ENCODE measurements around the gene PDCL3.

Gene PDCL3

GRCh38 chr2:100537918-100538317 is 24.9 kb upstream of the PDCL3 start:
- Histone ChIP-seq H2BK120ac (ENCODE audit: low read depth, low read length) (no peak overlapping the region), H2AK5ac (ENCODE audit: low read depth, low read length) (no peak overlapping the region), H3K14ac (ENCODE audit: low read length) (no peak overlapping the region), H2BK5ac (ENCODE audit: low read length) (no peak overlapping the region), H3K23ac (ENCODE audit: low read depth, low read length, poor library complexity) (no peak overlapping the region), H3K4me2 (ENCODE audit: insufficient read depth, low read length, poor library complexity, severe bottlenecking) (no peak overlapping the region), H4K91ac (ENCODE audit: low read depth, low read length, poor library complexity) (no peak overlapping the region), H3K9me3 (replicated peaks in 1 of 2; ENCODE audit: control insufficient read depth in 2 of 2, insufficient read depth in 1 of 2, low read depth in 1 of 2, low read length in 2 of 2) (no peaks in the 10 kb centered on the region), H3K4ac (ENCODE audit: low read length) (no peak overlapping the region), H3K4me3 (ENCODE audit: low read length in 2 of 2) (no peak overlapping the region), H4K8ac (ENCODE audit: low read depth, low read length) (no peak overlapping the region), H3K27me3 (ENCODE audit: control insufficient read depth in 3 of 3, insufficient read depth in 3 of 3, low read depth in 1 of 3, low read length in 3 of 3) (no peaks in the 10 kb centered on the region), H2BK12ac (ENCODE audit: low read length) (no peak overlapping the region), H3K79me1 (ENCODE audit: low read depth, low read length) (peaks cover 1% of the 10 kb centered on the region), H2AFZ (ENCODE audit: low read length) (no peak overlapping the region), H3K36me3 (replicated peaks in 1 of 2; ENCODE audit: control insufficient read depth in 2 of 2, insufficient read depth in 2 of 2, low read length in 2 of 2) (no peaks in the 10 kb centered on the region), H2BK15ac (ENCODE audit: low read length) (no peak overlapping the region), H3K27ac (replicated peaks; ENCODE audit: low read length) (no peak overlapping the region), H3K18ac (ENCODE audit: low read length) (no peak overlapping the region), H3K9ac (ENCODE audit: low read depth, low read length, poor library complexity) (no peak overlapping the region), H3K4me1 (ENCODE audit: control insufficient read depth in 2 of 2, insufficient read depth in 1 of 2, low read depth in 1 of 2, low read length in 2 of 2) (no peaks in the 10 kb centered on the region)
- no peak for DNase-seq (ENCODE audit: low spot score)
- WGBS, 2 donors (ENCODE audit: extremely low coverage in 2 of 2, insufficient read length in 2 of 2, insufficient replicate concordance in 1 of 2), result no CpG with 5 or more reads among the region's 9 CpGs

GRCh38 chr2:100539221-100539620 is 23.6 kb upstream of the PDCL3 start:
- no CpG with 5 or more reads among the region's 1 CpG for WGBS, 2 donors (ENCODE audit: extremely low coverage in 2 of 2, insufficient read length in 2 of 2, insufficient replicate concordance in 1 of 2)
- no peak overlapping the region for H4K91ac ChIP-seq (ENCODE audit: low read depth, low read length, poor library complexity)
- H3K18ac ChIP-seq (ENCODE audit: low read length), result no peak overlapping the region
- H3K27me3 ChIP-seq (ENCODE audit: control insufficient read depth in 3 of 3, insufficient read depth in 3 of 3, low read depth in 1 of 3, low read length in 3 of 3), result no peaks in the 10 kb centered on the region
- no peak overlapping the region for H4K8ac ChIP-seq (ENCODE audit: low read depth, low read length)
- no peak overlapping the region for H2BK120ac ChIP-seq (ENCODE audit: low read depth, low read length)
- H3K4ac ChIP-seq (ENCODE audit: low read length), result no peak overlapping the region
- peaks cover 1% of the 10 kb centered on the region for H3K79me1 ChIP-seq (ENCODE audit: low read depth, low read length)
- H3K4me2 ChIP-seq (ENCODE audit: insufficient read depth, low read length, poor library complexity, severe bottlenecking), result no peak overlapping the region
- H2BK5ac ChIP-seq (ENCODE audit: low read length), result no peak overlapping the region
- no peak overlapping the region for H2AK5ac ChIP-seq (ENCODE audit: low read depth, low read length)
- no peak overlapping the region for H3K4me3 ChIP-seq (ENCODE audit: low read length in 2 of 2)
- no peaks in the 10 kb centered on the region for H3K4me1 ChIP-seq (ENCODE audit: control insufficient read depth in 2 of 2, insufficient read depth in 1 of 2, low read depth in 1 of 2, low read length in 2 of 2)
- no peak overlapping the region for H2AFZ ChIP-seq (ENCODE audit: low read length)
- H3K9ac ChIP-seq (ENCODE audit: low read depth, low read length, poor library complexity), result no peak overlapping the region
- no peak overlapping the region for H3K23ac ChIP-seq (ENCODE audit: low read depth, low read length, poor library complexity)
- no peak overlapping the region for H2BK12ac ChIP-seq (ENCODE audit: low read length)
- no peaks in the 10 kb centered on the region for H3K36me3 ChIP-seq (replicated peaks in 1 of 2; ENCODE audit: control insufficient read depth in 2 of 2, insufficient read depth in 2 of 2, low read length in 2 of 2)
- H3K27ac ChIP-seq (replicated peaks; ENCODE audit: low read length), result no peak overlapping the region
- no peak for DNase-seq (ENCODE audit: low spot score)
- H3K14ac ChIP-seq (ENCODE audit: low read length), result no peak overlapping the region
- H2BK15ac ChIP-seq (ENCODE audit: low read length), result no peak overlapping the region
- H3K9me3 ChIP-seq (replicated peaks in 1 of 2; ENCODE audit: control insufficient read depth in 2 of 2, insufficient read depth in 1 of 2, low read depth in 1 of 2, low read length in 2 of 2), result peaks cover 2 to 3% of the 10 kb centered on the region in 2 donors

GRCh38 chr2:100541404-100541803 is 21.4 kb upstream of the PDCL3 start:
- no CpG with 5 or more reads among the region's 3 CpGs for WGBS, 2 donors (ENCODE audit: extremely low coverage in 2 of 2, insufficient read length in 2 of 2, insufficient replicate concordance in 1 of 2)
- H2BK12ac ChIP-seq (ENCODE audit: low read length), result no peak overlapping the region
- H2AK5ac ChIP-seq (ENCODE audit: low read depth, low read length), result no peak overlapping the region
- no peak overlapping the region for H3K9ac ChIP-seq (ENCODE audit: low read depth, low read length, poor library complexity)
- no peak overlapping the region for H3K27ac ChIP-seq (replicated peaks; ENCODE audit: low read length)
- no peak overlapping the region for H3K14ac ChIP-seq (ENCODE audit: low read length)
- H3K36me3 ChIP-seq (replicated peaks in 1 of 2; ENCODE audit: control insufficient read depth in 2 of 2, insufficient read depth in 2 of 2, low read length in 2 of 2), result no peaks in the 10 kb centered on the region
- H3K4me2 ChIP-seq (ENCODE audit: insufficient read depth, low read length, poor library complexity, severe bottlenecking), result no peak overlapping the region
- H3K23ac ChIP-seq (ENCODE audit: low read depth, low read length, poor library complexity), result no peak overlapping the region
- no peaks in the 10 kb centered on the region for H3K4me1 ChIP-seq (ENCODE audit: control insufficient read depth in 2 of 2, insufficient read depth in 1 of 2, low read depth in 1 of 2, low read length in 2 of 2)
- no peak overlapping the region for H3K4me3 ChIP-seq (ENCODE audit: low read length in 2 of 2)
- H3K79me1 ChIP-seq (ENCODE audit: low read depth, low read length), result peaks cover 1% of the 10 kb centered on the region
- H4K8ac ChIP-seq (ENCODE audit: low read depth, low read length), result no peak overlapping the region
- H2BK120ac ChIP-seq (ENCODE audit: low read depth, low read length), result no peak overlapping the region
- H2BK5ac ChIP-seq (ENCODE audit: low read length), result no peak overlapping the region
- no peak overlapping the region for H3K18ac ChIP-seq (ENCODE audit: low read length)
- peaks cover 2 to 3% of the 10 kb centered on the region in 2 donors for H3K9me3 ChIP-seq (replicated peaks in 1 of 2; ENCODE audit: control insufficient read depth in 2 of 2, insufficient read depth in 1 of 2, low read depth in 1 of 2, low read length in 2 of 2)
- H2BK15ac ChIP-seq (ENCODE audit: low read length), result no peak overlapping the region
- no peak overlapping the region for H4K91ac ChIP-seq (ENCODE audit: low read depth, low read length, poor library complexity)
- no peaks in the 10 kb centered on the region for H3K27me3 ChIP-seq (ENCODE audit: control insufficient read depth in 3 of 3, insufficient read depth in 3 of 3, low read depth in 1 of 3, low read length in 3 of 3)
- DNase-seq (ENCODE audit: low spot score), result no peak
- no peak overlapping the region for H2AFZ ChIP-seq (ENCODE audit: low read length)
- H3K4ac ChIP-seq (ENCODE audit: low read length), result no peak overlapping the region

GRCh38 chr2:100542418-100542817 is 20.4 kb upstream of the PDCL3 start:
- no peak overlapping the region for H3K9ac ChIP-seq (ENCODE audit: low read depth, low read length, poor library complexity)

More at GRCh38 chr2:100542418-100542817, 20.4 kb upstream of the PDCL3 start:
- Histone ChIP-seq H3K4me2 (ENCODE audit: insufficient read depth, low read length, poor library complexity, severe bottlenecking) (no peak overlapping the region), H3K23ac (ENCODE audit: low read depth, low read length, poor library complexity) (no peak overlapping the region), H4K8ac (ENCODE audit: low read depth, low read length) (no peak overlapping the region), H3K79me1 (ENCODE audit: low read depth, low read length) (peaks cover 1% of the 10 kb centered on the region), H2BK12ac (ENCODE audit: low read length) (no peak overlapping the region), H4K91ac (ENCODE audit: low read depth, low read length, poor library complexity) (no peak overlapping the region), H3K4me3 (ENCODE audit: low read length in 2 of 2) (no peak overlapping the region), H2BK120ac (ENCODE audit: low read depth, low read length) (no peak overlapping the region), H3K4me1 (ENCODE audit: control insufficient read depth in 2 of 2, insufficient read depth in 1 of 2, low read depth in 1 of 2, low read length in 2 of 2) (no peaks in the 10 kb centered on the region), H3K14ac (ENCODE audit: low read length) (no peak overlapping the region), H3K4ac (ENCODE audit: low read length) (no peak overlapping the region), H2BK5ac (ENCODE audit: low read length) (no peak overlapping the region), H3K18ac (ENCODE audit: low read length) (no peak overlapping the region), H2BK15ac (ENCODE audit: low read length) (no peak overlapping the region), H2AFZ (ENCODE audit: low read length) (no peak overlapping the region), H3K36me3 (replicated peaks in 1 of 2; ENCODE audit: control insufficient read depth in 2 of 2, insufficient read depth in 2 of 2, low read length in 2 of 2) (no peaks in the 10 kb centered on the region), H3K27me3 (ENCODE audit: control insufficient read depth in 3 of 3, insufficient read depth in 3 of 3, low read depth in 1 of 3, low read length in 3 of 3) (no peaks in the 10 kb centered on the region), H2AK5ac (ENCODE audit: low read depth, low read length) (no peak overlapping the region), H3K9me3 (replicated peaks in 1 of 2; ENCODE audit: control insufficient read depth in 2 of 2, insufficient read depth in 1 of 2, low read depth in 1 of 2, low read length in 2 of 2) (peaks cover 2 to 3% of the 10 kb centered on the region in 2 donors), H3K27ac (replicated peaks; ENCODE audit: low read length) (no peak overlapping the region)
- no peak for DNase-seq (ENCODE audit: low spot score)
- no CpG with 5 or more reads among the region's 6 CpGs for WGBS, 2 donors (ENCODE audit: extremely low coverage in 2 of 2, insufficient read length in 2 of 2, insufficient replicate concordance in 1 of 2)

Data from neuronal stem cell (in vitro differentiated cells).